Effector CD8-positive, alpha-beta T cell (primary cell): ENCODE measurements around the gene GRM5.
A peak's percentile ranks its signal among the peaks of the same experiment; 100 is the strongest.

Source experiments
- DNase-seq: peaks from one replicate; lab custom pipeline; 2025; lab: John Stamatoyannopoulos, UW

The GRM5 gene

DNA sequence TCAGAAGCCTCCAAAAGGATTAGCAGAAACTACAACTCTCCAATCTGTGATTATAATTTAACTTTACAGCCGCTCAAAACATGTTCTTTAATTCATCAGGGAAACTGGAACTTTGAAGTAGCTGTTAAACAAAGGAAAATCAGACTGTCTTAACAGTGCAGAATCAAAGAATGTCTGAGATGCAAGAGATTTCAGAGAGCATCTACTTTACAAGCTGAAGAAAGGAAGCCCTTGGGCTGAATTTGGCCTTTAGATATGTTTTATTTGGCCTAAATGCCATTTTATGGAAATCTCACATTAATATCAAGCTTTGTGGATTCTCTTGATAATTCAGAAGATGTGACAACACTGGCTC is 446.7 kb downstream of the GRM5 start:
- DNase-seq = no peak

DNA sequence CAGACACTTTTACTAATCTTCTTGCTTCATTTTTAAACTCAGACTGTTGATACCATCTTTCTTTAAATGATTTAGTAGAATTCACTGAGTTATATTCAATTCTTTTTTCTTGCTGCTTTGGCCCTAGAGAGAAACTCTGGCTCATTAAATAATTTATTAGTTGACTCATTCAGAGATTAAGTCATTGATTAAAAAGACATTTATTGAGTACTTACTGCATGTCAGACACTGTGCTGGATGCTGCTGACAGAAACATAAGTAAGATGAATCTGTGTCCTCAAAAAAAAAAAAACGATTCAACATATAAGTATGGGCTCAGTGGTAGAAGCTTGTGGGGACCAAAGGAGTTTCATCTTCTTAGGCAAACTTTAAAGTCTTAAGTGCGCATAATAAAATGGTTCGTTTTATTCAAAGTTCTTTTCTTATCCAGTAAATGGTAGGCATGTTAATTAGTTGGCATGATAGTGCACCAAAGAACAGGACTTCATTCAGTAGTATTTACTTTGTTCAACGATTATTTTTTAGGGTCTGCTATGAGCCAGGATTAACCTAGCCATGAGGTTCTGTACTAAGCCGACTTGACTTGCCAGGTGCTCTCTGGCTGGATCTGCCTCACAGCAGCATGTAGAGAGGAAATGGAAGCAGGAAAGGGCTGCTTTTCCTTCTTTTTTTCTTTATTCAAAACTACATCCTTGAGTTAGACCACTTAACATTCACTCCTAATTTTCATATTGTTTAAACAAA is 447.3 kb downstream of the GRM5 start:
- no peak for DNase-seq

DNA sequence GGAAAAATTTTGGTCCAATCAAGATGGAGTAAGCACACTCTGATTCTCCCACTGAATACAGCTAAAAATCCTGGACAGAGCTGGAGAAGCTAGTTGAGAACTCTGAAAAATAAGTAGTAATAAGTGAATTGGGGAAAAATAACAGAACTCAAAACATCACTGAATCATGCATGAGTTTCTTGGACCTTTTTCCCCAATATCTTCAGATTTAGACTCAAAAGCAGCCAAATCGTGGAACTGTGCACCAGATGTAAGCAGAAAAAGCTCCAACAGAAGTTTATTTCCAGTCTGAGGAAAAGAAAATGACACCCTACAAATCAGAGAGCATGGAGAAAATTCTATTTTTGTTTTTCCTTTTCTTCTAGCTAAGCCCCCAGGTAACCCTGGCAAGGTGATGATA is 448.6 kb downstream of the GRM5 start:
- DNase-seq = no peak

DNA sequence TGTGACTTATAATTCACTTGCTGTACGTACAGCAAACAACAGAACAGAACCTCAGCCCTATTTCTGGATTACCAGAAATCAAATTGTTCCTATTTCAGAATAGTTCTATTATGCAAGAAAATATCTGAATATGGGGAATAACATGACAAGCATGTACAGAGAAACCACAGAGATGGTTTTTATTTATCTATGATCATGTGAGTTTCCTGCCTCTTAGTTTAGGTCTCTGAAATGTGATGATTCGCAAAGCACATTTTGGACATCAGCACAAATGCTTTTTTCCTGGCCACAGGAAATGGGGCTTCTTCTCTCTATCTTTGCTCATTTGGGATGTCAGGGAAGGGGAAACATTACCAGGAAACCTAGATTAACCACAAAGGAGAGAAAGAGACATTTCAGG is 461.5 kb downstream of the GRM5 start:
- DNase-seq = no peak

GRCh38 chr11:88603091-88603867 is 462.5 kb downstream of the GRM5 start:
- DNase-seq = no peak

DNA sequence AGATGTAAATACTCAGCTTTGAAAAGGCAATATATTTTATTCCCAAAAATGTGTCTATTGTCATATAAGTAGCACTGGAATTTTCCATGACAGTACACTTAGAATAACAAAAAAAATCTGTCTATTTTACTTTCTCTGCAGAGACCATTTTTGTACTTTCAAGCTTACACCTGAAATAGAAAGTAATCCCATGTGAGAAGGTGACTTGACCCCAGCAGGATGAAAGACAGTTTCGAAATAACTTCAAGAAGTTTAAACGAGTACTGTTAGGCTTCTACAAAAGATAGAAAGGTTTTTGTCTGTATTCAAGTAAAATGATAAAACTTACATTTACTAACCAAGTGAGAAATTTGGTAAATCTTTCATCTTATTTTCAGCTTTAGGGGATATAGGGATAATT is 468.4 kb downstream of the GRM5 start:
- DNase-seq = no peak

DNA sequence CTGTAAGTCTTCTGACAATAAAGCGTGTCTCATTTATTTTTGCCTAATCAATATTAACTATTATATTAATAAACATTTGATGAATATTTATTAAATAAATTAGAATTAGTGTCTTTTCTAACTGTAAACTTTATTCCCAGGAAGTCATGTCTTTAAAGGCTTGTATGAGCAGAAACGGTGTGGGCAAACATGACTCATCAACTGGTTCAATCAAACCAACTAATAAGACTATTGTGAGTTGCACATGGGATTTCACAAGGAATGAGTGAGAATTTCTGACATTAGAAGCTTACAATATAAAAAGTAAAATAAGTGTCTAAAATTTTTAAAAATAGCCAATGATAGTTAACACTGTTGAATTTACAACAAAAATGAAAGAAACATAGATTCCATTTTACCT is 469.0 kb downstream of the GRM5 start:
- DNase-seq = no peak

DNA sequence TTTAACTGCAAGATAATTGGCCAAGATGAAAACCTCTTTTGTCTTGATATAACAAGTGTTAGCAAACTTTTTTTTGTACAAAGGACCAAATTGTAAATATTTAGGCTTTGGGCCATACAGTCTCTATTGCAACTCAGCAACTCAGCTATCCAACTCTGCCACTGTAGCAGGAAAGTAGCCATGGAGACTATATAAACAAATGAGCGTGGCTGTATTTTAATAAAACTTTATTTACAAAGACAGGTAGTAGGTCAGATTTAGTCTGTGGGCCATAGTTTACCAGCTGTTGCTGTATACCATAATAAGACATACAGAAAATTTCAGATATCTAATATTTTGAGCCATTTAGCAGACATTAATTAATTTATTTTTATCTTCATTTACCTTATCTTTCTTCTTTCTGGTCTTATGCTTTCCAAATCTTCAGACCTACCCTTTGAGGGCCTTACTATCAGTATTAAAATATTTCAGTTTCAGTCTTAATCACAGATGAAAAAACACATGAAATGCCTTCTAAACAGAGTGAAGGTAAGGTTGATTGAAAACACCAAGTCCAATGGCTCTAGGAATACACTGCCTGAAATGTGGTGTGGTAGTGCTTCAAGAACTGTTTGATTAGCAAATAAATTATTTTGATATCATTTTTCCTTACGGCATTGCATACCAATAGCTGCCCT is 471.4 kb downstream of the GRM5 start:
- DNase-seq = no peak

DNA sequence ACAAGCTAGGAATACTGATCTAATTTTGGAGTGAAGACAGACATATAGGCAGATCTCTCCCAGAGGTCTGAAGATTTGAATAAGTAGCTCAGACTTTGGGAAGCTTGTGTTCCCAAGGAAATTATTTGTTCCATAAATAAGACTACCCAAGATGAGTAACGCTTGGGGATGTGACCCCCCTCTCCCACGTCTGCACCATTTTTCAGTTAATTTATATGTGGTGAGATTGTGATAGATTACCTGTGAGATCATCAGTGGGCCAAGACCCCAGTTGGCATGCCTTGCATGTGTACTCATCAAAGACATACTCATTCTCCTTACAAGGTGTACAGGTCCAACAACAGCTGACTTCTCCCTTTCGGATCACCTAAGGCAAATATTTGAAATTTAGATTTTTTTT is 475.4 kb downstream of the GRM5 start:
- DNase-seq = no peak

GRCh38 chr11:88583251-88583650 is 482.5 kb downstream of the GRM5 start:
- DNase-seq = no peak

GRCh38 chr11:88579466-88579865 is 486.3 kb downstream of the GRM5 start:
- DNase-seq = no peak

DNA sequence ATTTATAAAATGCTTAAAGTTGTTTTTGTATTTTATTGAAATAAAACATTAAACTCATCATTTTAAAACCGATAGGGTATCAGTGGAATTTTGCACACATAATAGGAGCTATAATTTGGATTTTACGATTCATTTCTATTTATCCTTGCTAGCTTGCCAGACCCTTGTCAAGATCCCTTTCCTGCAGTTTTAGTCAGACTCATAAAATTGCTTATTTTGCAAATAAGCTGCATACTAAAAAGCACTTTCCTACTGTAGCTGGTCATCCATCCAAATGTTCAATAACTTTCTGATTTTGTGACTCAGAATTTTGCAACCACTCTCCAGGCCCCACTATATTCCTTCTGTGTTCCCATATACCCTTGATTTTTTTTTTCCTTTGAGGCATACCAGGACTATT is 489.0 kb downstream of the GRM5 start:
- DNase-seq = no peak

GRCh38 chr11:88575916-88576315 is 489.9 kb downstream of the GRM5 start:
- no peak for DNase-seq

- DNase-seq = no peak
Observed at GRCh38 chr11:88569342-88569741, 496.4 kb downstream of the GRM5 start.

DNA sequence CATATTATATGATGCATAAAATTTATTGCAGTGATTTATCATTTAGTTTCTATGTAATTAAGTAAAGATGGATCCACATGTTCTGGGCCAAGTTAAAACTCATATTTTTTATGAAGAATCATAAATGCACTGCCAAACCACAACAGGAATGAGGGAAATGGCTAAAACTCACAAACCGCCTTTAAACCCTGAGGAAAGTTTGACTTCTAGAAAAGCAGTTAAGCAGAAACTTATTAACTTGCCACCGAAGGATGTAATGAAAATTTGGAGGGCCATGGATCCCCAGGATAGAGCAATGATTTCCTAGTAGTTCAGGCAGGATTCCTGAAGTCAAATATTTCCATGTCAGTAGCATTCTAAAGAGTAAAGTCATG is 510.0 kb downstream of the GRM5 start:
- no peak for DNase-seq

GRCh38 chr11:88555018-88555828 is 510.6 kb downstream of the GRM5 start:
- DNase-seq = no peak

DNA sequence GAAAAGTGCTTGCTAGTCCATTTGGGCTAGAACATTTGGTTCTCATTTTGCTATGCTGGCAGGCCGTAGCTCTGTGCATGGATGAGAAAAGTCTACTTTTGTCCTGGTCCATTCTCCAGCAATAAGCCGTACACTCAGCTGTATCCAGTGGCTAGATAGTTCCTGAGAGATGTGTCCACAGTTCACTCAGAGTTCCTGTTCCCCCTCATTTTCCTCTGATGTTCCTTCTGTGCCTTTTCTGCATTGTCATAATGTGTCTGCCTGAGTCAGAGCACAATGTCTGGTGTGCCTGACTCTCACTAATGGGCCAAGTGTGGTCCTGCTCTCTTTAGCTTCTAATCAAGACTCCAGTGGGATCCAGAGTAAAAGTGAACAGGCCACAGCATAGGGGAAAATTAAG is 512.6 kb downstream of the GRM5 start:
- no peak for DNase-seq

DNA sequence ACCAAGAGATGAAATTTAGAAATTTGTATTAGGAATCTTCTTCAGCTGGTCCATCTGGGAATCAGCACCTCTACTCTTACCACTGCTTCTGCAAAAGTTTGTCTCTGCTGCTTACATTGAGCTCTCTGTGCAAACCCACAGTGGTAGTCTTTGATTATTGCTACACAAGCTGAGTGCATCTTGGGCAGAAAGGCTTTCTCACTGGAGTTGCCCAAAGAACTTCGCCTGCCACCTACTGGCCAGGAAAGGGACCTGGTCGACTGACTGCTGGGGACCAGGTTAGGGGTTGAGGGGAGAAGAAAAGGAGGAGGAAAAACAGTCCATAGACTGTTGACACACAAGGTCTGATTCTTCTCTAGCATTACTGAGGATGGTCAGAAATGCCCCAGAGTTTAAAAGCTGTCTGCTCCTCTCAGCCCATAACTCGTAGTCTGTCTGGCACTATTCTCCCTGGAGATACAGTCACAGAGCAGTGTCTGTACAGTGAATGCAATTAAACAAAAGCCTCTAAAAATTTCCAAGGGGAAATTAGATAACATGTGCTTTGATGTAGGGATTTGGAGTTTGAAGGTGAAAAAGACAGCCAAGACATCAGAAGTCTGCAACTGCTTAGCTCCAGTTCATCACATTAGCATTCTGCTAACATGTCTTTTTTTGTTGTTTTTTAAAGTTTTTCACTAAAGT is 513.3 kb downstream of the GRM5 start:
- no peak for DNase-seq

DNA sequence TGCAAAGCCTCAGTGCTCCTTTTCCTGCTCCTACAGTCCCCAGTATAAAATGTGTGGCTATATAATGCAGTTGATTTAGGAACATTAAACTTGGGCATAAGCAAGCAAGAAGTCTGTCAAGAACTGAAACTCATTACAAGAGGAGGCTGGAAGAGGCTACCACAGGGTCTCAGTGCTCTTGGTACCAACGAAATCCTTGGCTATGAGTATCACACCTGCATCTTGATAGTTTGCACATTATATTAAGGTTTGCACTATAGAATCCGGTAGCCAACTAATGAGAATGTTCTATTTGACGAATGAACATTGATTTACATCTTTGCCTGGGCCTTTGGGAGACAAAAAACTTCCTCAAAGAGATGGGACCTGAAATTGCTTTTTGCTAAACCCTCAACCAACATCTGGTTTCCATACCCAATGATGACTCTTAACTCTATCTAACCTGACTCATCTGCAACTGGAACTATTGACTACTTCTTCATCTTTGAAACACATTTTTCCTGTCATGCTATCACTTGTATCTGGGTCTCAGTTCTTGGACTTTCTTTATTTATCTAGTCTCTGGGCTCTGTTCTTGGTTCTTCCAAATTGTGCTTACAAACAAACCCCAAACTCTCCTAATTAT is 521.0 kb downstream of the GRM5 start:
- DNase-seq = no peak

DNA sequence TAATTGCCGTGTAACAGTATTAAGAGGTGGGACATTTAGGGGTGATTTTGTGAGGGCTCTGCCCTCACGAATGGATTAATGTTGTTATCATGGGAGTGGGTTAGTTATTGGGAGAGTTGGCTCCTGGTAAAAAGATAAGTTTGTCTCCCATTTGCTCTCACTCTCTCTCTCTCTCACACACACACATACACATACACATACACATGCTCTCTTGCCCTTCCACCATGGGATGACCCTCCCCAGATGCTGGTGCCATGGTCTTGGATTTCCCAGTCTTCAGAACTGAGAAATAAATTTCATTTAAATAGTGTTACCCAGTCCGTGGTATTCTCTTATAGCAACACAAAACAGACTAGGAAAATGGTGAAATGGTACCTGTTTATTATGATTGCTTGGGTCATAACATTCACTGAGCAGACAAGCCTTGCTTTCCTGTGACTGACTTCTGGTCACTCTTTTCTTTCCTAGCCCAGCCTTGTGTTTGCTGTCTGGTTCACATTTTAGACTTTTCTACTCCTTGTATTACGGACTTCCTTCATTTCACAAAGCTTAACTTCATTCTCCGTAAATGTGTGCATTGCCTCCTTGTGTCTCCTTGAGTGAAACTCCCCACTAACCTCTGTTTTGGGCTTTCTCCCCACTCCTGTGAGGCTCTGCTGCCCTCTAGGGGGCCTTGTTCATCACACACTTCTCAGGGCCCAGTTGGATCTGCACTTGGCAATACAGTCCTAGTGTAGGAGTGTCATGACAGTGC is 521.7 kb downstream of the GRM5 start:
- peak; percentile 55 for DNase-seq

- no peak for DNase-seq
Observed at GRCh38 chr11:88541006-88541405, 524.8 kb downstream of the GRM5 start.
